IMR-90 (cell line): ENCODE results near the gene EFNA5. TPM values are rescaled to one million over a fixed set of nuclear protein-coding genes. Genes with fewer than 3 reads are reported as not detected.

Source experiments
- ATAC-seq: fragments of 200-7000 bp; cut with Tn5 transposase; 2 replicates; pipeline ENCODE4 v1.9.1; 2020; ENCODE audit warnings: low read depth, mild to moderate bottlenecking, moderate library complexity
- BruUV-seq: library from RNA; stranded (reverse); fragments of 400-500 nt; replicated peaks from 2 replicates; lab custom pipeline; 2021; lab: Mats Ljungman, UMichigan
- CTCF ChIA-PET: fragments of 300-600 bp; formaldehyde crosslinking; extraction: SDS; loops from one replicate; lab custom pipeline; 2021; ENCODE audit warnings: antibody characterized with exemption; lab: Yijun Ruan, JAX
- POLR2A ChIA-PET: fragments of 300-600 bp; sonication (Branson Sonifier 250); formaldehyde crosslinking; loops from one replicate; lab custom pipeline; 2022; ENCODE audit warnings: antibody characterized with exemption; ENCODE audit not compliant: unreplicated experiment; lab: Charles Lee
- DNase-seq: peaks from one replicate; pipeline ENCODE4 v3.0.0; 2013
- H2AFZ ChIP-seq: replicated peaks from 2 replicates; pipeline ENCODE3; 2013; ENCODE audit warnings: low read length, mild to moderate bottlenecking; ENCODE audit not compliant: poor library complexity
- H2AK5ac ChIP-seq: 2 replicates; pipeline ENCODE4 v1.6.1; 2013; ENCODE audit warnings: low read depth, low read length, inconsistent platforms
- H2AK9ac ChIP-seq: replicated peaks from 2 replicates; pipeline ENCODE3; 2013; ENCODE audit warnings: mild to moderate bottlenecking, low read depth, low read length, moderate library complexity; ENCODE audit not compliant: poor library complexity
- H2BK120ac ChIP-seq: 2 replicates; pipeline ENCODE4 v1.6.1; 2013; ENCODE audit warnings: low read depth, low read length, inconsistent platforms
- H2BK15ac ChIP-seq: 3 replicates; pipeline ENCODE4 v1.6.1; 2013; ENCODE audit warnings: low read depth, low read length, inconsistent platforms
- H2BK20ac ChIP-seq: 2 replicates; pipeline ENCODE4 v1.6.1; 2013; ENCODE audit warnings: low read depth, mild to moderate bottlenecking, inconsistent platforms, low read length, moderate library complexity
- H2BK5ac ChIP-seq: 2 replicates; pipeline ENCODE4 v1.6.1; 2013; ENCODE audit warnings: mild to moderate bottlenecking, low read depth, low read length, inconsistent platforms; ENCODE audit not compliant: poor library complexity, severe bottlenecking
- H3K14ac ChIP-seq: replicated peaks from 2 replicates; pipeline ENCODE4 v1.6.1; 2013; ENCODE audit warnings: low read depth, low read length, inconsistent platforms
- H3K18ac ChIP-seq: 2 replicates; pipeline ENCODE4 v1.6.1; 2013; ENCODE audit warnings: low read depth, low read length, control low read depth
- H3K23ac ChIP-seq: 2 replicates; pipeline ENCODE4 v1.6.1; 2013; ENCODE audit warnings: low read depth, low read length, inconsistent platforms
- H3K27ac ChIP-seq: 2 replicates; pipeline ENCODE4 v1.5.1; 2013; ENCODE audit warnings: mild to moderate bottlenecking, control low read depth, low read length; ENCODE audit not compliant: insufficient read depth
- H3K27me3 ChIP-seq: 2 replicates; pipeline ENCODE4 v1.6.1; 2013; ENCODE audit warnings: low read length; ENCODE audit not compliant: control insufficient read depth, insufficient read depth
- H3K36me3 ChIP-seq: 2 replicates; pipeline ENCODE4 v1.6.1; 2013; ENCODE audit warnings: low read length, mixed read lengths; ENCODE audit not compliant: control insufficient read depth, insufficient read depth
- H3K4ac ChIP-seq: 2 replicates; pipeline ENCODE4 v1.6.1; 2013; ENCODE audit warnings: low read depth, low read length, inconsistent platforms
- H3K4me1 ChIP-seq: 2 replicates; pipeline ENCODE4 v1.6.1; 2013; ENCODE audit warnings: low read length, mixed read lengths; ENCODE audit not compliant: control insufficient read depth, insufficient read depth
- H3K4me2 ChIP-seq: 2 replicates; pipeline ENCODE4 v1.6.1; 2013; ENCODE audit warnings: low read depth, mild to moderate bottlenecking, control low read depth, low read length, moderate library complexity
- H3K4me3 ChIP-seq: 2 replicates; pipeline ENCODE4 v1.5.1; 2013; ENCODE audit warnings: low read depth, mild to moderate bottlenecking, control low read depth, low read length, moderate library complexity; ENCODE audit not compliant: insufficient read depth
- H3K56ac ChIP-seq: 2 replicates; pipeline ENCODE4 v1.6.1; 2013; ENCODE audit warnings: low read length, inconsistent platforms; ENCODE audit not compliant: insufficient read depth; ENCODE audit errors: extremely low read depth
- H3K79me1 ChIP-seq, 2 experiments: 2 replicates each; pipeline ENCODE4 v1.6.1; 2013; ENCODE audit warnings: low read length in 2 of 2, inconsistent platforms in 1 of 2, low read depth in 1 of 2
- H3K9ac ChIP-seq: 2 replicates; pipeline ENCODE4 v1.6.1; 2013; ENCODE audit warnings: low read depth, low read length, control low read depth
- H3K9me1 ChIP-seq: 2 replicates; pipeline ENCODE4 v1.6.1; 2013; ENCODE audit warnings: low read length, inconsistent platforms; ENCODE audit not compliant: insufficient read depth
- H3K9me3 ChIP-seq: 2 replicates; pipeline ENCODE4 v1.6.1; 2013; ENCODE audit warnings: low read length; ENCODE audit not compliant: control insufficient read depth, insufficient read depth
- H4K20me1 ChIP-seq: 2 replicates; pipeline ENCODE4 v1.6.1; 2013; ENCODE audit warnings: low read length, inconsistent platforms; ENCODE audit not compliant: insufficient read depth
- H4K5ac ChIP-seq: 2 replicates; pipeline ENCODE4 v1.6.1; 2013; ENCODE audit warnings: mild to moderate bottlenecking, low read depth, low read length, control low read depth
- H4K8ac ChIP-seq, 2 experiments: 2 replicates each; pipeline ENCODE4 v1.6.1; 2013; ENCODE audit warnings: low read depth in 2 of 2, low read length in 2 of 2, control low read depth in 1 of 2, inconsistent platforms in 1 of 2
- H4K91ac ChIP-seq: 2 replicates; pipeline ENCODE4 v1.6.1; 2013; ENCODE audit warnings: low read depth, low read length, inconsistent platforms; ENCODE audit not compliant: insufficient read depth
- BHLHE40 ChIP-seq: fragments of 150-350 bp; IDR thresholded peaks from 2 replicates; pipeline ENCODE4 v1.6.1; 2016; ENCODE audit warnings: mild to moderate bottlenecking, low read depth, low read length
- CEBPB ChIP-seq: IDR thresholded peaks from 2 replicates; pipeline ENCODE4 v1.6.1; 2012; ENCODE audit warnings: low read depth, low read length, improper control_type of control experiment
- FOS ChIP-seq: fragments of 150-350 bp; IDR thresholded peaks from 2 replicates; pipeline ENCODE4 v1.6.1; 2016; ENCODE audit warnings: low read depth, low read length
- MAFK ChIP-seq: IDR thresholded peaks from 2 replicates; pipeline ENCODE4 v1.6.1; 2012; ENCODE audit warnings: low read depth, low read length, improper control_type of control experiment
- MAZ ChIP-seq: IDR thresholded peaks from 2 replicates; pipeline ENCODE4 v1.6.1; 2012; ENCODE audit warnings: low read depth, mild to moderate bottlenecking, low read length, improper control_type of control experiment, moderate library complexity, borderline replicate concordance
- MXI1 ChIP-seq: IDR thresholded peaks from 2 replicates; pipeline ENCODE4 v1.6.1; 2012; ENCODE audit warnings: low read depth, mild to moderate bottlenecking, low read length, moderate library complexity, borderline replicate concordance
- NFE2L2 ChIP-seq: fragments of 150-350 bp; IDR thresholded peaks from 2 replicates; pipeline ENCODE4 v1.6.1; 2016; ENCODE audit warnings: low read depth, mild to moderate bottlenecking, low read length
- POLR2A ChIP-seq: IDR thresholded peaks from 2 replicates; pipeline ENCODE4 v1.6.1; 2012; ENCODE audit warnings: mild to moderate bottlenecking, low read depth, low read length
- RAD21 ChIP-seq: IDR thresholded peaks from 2 replicates; pipeline ENCODE4 v1.6.1; 2012; ENCODE audit warnings: low read length, improper control_type of control experiment
- RCOR1 ChIP-seq: IDR thresholded peaks from 2 replicates; pipeline ENCODE4 v1.6.1; 2012; ENCODE audit warnings: mild to moderate bottlenecking, low read length, improper control_type of control experiment; ENCODE audit not compliant: insufficient replicate concordance
- RFX5 ChIP-seq: IDR thresholded peaks from 2 replicates; pipeline ENCODE4 v1.8.0; 2012; ENCODE audit warnings: low read depth, mild to moderate bottlenecking, low read length, moderate library complexity
- SMC3 ChIP-seq: fragments of 150-350 bp; IDR thresholded peaks from 2 replicates; pipeline ENCODE4 v1.6.1; 2016; ENCODE audit warnings: low read depth, mild to moderate bottlenecking, antibody characterized with exemption, low read length, moderate library complexity
- WGBS, 2 experiments: methylation state at CpG; one replicate each; pipeline versions ENCODE4 v1.1.5 to v1.1.7; 2013; ENCODE audit warnings: missing lambda C conversion rate in 2 of 2; ENCODE audit not compliant: insufficient read length in 1 of 2; ENCODE audit errors: extremely low coverage in 2 of 2; 5-methylcytosine and 5-hydroxymethylcytosine counted together
- dilution Hi-C: fragments of 300-500 bp; cut with HindIII; formaldehyde crosslinking; loops from one replicate; pipeline ENCODE4 v1.14.3; 2018; ENCODE audit warnings: low sequenced_read_pairs; ENCODE audit not compliant: unreplicated experiment
- in situ Hi-C: fragments of 300-500 bp; cut with MboI; formaldehyde crosslinking; loops from 3 replicates; pipeline ENCODE4 v1.14.3; 2019; ENCODE audit warnings: low sequenced_read_pairs, inconsistent platforms, mixed read lengths
- intact Hi-C: fragments of 100-400 bp; cut with micrococcal nuclease; formaldehyde crosslinking; loops from 2 replicates; pipeline ENCODE4 v1.10.0; 2022
- polyA plus RNA-seq, 3 experiments: library from polyadenylated mRNA; depleted of rRNA; stranded (reverse); fragments of >200 nt; gene quantifications; 2 replicates each; pipeline ENCODE4 v1.2.3, GENCODE V29; 2012; ENCODE audit warnings: low replicate concordance in 1 of 3
- total RNA-seq: library from RNA; depleted of rRNA; stranded (reverse); fragments of >200 nt; gene quantifications from 2 replicates; pipeline ENCODE4 v1.2.3, GENCODE V29; 2012
- TF ChIP-seq, protein P1 (sequence below): conservative IDR thresholded peaks from 2 replicates; pipeline ENCODE4 v1.5.1; 2012; ENCODE audit warnings: mild to moderate bottlenecking, low read depth, low read length, improper control_type of control experiment

The EFNA5 gene
- total and polyA plus RNA-seq, 2 of the 4 experiments (the other 2 are of a cell fraction), result 1.5 to 1.6 TPM

DNA sequence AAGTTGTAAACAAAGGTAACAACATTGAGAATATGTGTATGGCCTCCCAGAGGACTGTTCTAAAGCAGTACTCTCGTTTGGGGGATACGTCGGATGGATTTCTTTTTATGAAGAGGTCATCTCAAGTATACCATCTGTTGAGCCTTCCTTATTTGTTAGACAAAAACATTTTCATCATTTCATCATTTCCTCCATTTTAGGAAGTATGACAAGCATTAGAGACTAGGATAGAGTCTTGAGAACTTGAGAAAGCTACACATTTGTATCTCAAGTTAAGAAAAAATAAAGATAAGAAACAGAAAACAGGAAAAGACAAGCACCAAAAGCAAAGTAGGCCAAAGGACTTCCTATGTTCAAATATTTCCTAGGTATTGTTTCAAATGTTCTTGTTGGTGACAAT lies 307.0 kb downstream of the EFNA5 start:
- Histone ChIP-seq H3K9me3 (no peaks in the 10 kb centered on the region), H3K79me1 (no peaks in the 10 kb centered on the region), H4K5ac (no peak overlapping the region), H2BK5ac (no peak overlapping the region), H2BK20ac (no peak overlapping the region), H3K4me1 (peaks cover 8% of the 10 kb centered on the region; the same call in 1 of the 2 replicates), H3K36me3 (no peaks in the 10 kb centered on the region), H2BK120ac (no peak overlapping the region), H3K4me3 (no peak overlapping the region), H4K8ac (no peak overlapping the region), H2AK9ac (no peak overlapping the region), H3K4me2 (no peak overlapping the region), H2AK5ac (no peak overlapping the region), H3K23ac (no peak overlapping the region), H4K91ac (no peak overlapping the region), H3K4ac (no peak overlapping the region), H2AFZ (no peak overlapping the region), H3K56ac (no peak overlapping the region), H3K14ac (no peak overlapping the region), H3K9ac (no peak overlapping the region), H3K9me1 (no peaks in the 10 kb centered on the region), H3K27me3 (0 out of 2 replicates have a peak, but pooled peaks cover 2% of the 10 kb centered on the region), H3K27ac (no peak overlapping the region), H4K20me1 (no peaks in the 10 kb centered on the region), H2BK15ac (no peak overlapping the region), H3K18ac (no peak overlapping the region)
- intact Hi-C loops (no loop called here), in situ Hi-C loops (no loop called here), dilution Hi-C loops (no loop called here)
- ATAC-seq (no peak), DNase-seq (no peak)
- BruUV-seq, result no TSS peak
- no CpG with 5 or more reads among the region's 3 CpGs for WGBS, 2 experiments
- CTCF ChIA-PET, result interaction anchor here (1.0 kb wide), 1 partner anchor 13 kb away, joined by 3 read pairs; no protein-coding TSS in a partner anchor
- POLR2A ChIA-PET, result no interaction called here
- TF ChIP-seq, protein P1, sequence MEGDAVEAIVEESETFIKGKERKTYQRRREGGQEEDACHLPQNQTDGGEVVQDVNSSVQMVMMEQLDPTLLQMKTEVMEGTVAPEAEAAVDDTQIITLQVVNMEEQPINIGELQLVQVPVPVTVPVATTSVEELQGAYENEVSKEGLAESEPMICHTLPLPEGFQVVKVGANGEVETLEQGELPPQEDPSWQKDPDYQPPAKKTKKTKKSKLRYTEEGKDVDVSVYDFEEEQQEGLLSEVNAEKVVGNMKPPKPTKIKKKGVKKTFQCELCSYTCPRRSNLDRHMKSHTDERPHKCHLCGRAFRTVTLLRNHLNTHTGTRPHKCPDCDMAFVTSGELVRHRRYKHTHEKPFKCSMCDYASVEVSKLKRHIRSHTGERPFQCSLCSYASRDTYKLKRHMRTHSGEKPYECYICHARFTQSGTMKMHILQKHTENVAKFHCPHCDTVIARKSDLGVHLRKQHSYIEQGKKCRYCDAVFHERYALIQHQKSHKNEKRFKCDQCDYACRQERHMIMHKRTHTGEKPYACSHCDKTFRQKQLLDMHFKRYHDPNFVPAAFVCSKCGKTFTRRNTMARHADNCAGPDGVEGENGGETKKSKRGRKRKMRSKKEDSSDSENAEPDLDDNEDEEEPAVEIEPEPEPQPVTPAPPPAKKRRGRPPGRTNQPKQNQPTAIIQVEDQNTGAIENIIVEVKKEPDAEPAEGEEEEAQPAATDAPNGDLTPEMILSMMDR, result no peak
- TF ChIP-seq RFX5 (no peak), RAD21 (no peak), MAZ (no peak), MAFK (no peak), BHLHE40 (no peak), SMC3 (no peak), NFE2L2 (no peak), RCOR1 (no peak), FOS (no peak), CEBPB (no peak), POLR2A (no peak), MXI1 (no peak)
